Stimulated activated CD4-positive, alpha-beta T cell treated with anti-CD3 and anti-CD28 coated beads, Interleukin-2, amount 100 ng/mL, for 4 hours (primary cell): Measurements from ENCODE around the gene UBE2H.
"Not testable (repeated sequence)": the region's sequence is repeated elsewhere in the genome, so short reads cannot be mapped to it uniquely, and the experiment has no call there.

Source experiments
- DNase-seq: peaks from one replicate; pipeline ENCODE4 v3.0.0-alpha.2; 2020; ENCODE audit warnings: low read depth

The UBE2H gene

DNA sequence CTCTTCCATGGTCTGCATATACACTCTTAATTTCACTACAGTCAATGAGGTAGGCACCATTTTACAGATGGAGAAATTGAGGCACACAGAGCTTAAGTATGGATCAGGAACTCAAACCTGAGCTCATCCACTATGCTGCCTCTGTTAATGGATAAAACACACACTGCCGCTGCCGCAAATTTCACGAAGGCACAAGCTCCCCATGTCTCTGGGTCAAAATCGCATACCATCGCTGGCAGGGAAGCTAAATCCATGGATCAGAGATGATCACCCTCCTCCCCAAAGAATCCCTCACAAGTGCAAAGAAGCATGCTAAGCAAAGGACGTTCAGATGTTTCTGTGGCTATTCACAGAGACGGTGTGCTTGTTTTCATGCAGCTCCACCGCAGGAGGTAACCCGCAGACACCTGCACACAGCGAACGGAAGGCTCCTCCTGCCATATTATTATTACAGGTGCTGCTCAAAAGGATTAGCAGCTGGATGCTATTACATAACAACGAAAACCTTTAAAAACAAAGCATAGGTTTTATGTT, 109.3 kb downstream of the UBE2H start:
- no peak for DNase-seq

DNA sequence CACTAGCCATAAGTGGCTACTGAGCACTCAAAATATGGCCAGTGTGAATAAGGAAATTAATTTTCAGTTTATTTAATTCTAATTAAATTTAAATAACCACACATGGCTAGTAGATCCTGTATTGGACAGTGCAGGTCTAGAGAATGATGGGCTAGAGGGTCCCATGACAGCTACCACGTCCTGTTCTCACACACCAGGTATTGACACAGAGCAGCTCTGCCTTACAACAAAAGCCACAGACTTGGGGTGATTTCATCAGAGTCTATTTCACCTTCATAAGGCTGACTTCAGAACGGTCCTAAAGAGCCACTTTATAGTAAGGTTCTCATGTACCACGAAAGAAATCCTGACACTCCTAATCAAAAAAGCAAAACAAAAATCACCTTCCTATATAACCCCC, 111.3 kb downstream of the UBE2H start:
- DNase-seq = no peak

DNA sequence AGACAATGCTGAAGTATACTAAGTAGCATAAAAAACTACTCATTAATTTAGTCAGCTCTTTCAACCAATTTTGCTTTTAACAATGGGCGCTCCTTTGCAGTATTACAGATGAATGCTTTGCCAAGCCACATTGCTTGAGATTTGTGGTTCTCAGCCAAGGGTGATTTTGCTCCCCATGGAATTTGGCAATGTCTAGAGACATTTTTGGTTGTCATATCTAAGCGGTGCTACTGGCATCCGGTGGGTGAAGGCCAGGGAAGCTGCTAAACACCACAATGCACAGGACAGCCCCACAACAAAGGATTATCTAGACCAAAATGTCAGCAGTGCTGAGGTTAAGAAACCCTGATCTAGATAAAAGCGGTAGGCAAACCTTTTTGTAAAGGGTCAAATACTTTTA, 112.0 kb downstream of the UBE2H start:
- no peak for DNase-seq

DNA sequence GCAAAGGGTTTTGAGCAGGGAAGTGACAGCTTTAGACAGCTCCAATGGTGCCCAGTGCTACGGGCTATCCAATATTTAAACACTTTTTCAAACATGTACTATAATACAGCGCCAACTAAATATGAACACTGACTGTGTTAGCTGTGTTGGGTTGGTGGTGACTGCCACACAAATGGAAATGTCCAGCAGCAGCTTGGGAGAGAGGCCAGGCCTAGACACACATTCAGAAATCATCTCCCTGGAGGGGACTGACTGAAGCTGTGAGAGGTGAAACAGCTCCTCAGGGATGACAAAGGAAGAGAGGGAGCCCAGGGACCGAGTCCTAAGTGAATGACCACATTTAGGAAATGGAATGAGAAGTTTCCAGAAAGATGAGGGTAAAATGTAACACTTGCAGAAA, 115.8 kb downstream of the UBE2H start:
- no peak for DNase-seq

GRCh38 chr7:129835569-129835968, 117.2 kb downstream of the UBE2H start:
- no peak for DNase-seq

DNA sequence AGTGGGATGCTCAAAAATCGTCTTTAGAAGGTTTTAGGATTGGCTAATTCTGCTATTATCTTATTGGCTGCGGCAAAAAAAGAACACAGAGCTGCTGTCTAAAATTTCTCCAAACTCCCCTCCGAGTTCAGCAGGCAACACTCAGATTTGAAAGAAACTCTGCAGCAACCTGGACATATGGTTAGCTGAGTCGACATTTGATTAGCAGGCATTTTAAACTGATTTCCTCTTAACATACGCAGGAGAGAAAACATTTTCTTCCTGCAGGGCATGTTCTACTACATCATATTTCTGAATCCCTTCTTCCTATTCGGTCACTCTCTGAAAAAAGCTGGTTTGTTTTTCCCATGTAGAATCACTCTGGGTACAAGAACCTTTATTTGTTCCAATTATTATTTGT, 119.4 kb downstream of the UBE2H start:
- DNase-seq = not testable (repeated sequence)

- DNase-seq = no peak
Measured at GRCh38 chr7:129832701-129833227, 120.0 kb downstream of the UBE2H start.

GRCh38 chr7:129832282-129832681, 120.5 kb downstream of the UBE2H start:
- DNase-seq = no peak

GRCh38 chr7:129831424-129832058, 121.2 kb downstream of the UBE2H start:
- no peak for DNase-seq

- no peak for DNase-seq
Measured at GRCh38 chr7:129830949-129831348, 121.8 kb downstream of the UBE2H start.

GRCh38 chr7:129829737-129830631, 122.8 kb downstream of the UBE2H start:
- peak; percentile 37 for DNase-seq

DNA sequence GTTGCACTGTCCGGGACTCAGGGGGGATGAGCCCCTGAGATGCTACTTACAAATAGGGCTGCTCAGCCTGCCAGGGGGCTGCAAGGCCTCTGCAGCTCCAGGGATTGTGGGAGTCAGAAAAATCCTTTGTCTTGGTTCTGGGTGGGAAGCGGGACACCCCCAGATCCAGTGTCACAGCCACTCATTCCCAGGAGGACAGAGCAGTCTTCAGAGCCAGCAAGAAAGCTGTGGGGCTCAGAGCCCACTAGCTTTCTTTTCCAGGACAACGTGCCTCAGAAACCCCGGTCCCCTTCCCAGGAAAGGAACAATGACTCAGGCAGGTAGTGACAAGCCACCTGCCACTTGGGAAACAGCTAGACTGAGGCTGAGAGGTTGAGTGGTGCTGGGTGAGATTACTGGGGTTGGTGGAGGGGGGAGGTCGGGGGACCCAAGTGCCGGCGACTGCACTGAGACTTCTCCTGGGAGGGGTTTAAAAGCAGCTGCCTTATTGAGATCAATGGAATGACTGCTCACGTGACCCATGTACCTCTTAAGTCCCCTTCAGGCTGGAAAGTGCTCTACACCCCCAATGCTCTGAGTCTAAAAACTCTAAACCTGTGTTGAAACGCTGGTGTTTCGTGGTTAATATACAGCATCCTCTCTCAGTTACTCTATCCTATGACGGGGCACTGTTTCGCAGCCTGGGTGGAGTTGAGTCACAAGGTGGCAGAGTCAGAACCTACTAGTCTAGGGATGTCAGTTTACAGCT, 123.6 kb downstream of the UBE2H start:
- DNase-seq = no peak

- DNase-seq = no peak
Measured at GRCh38 chr7:129828078-129828762, 124.5 kb downstream of the UBE2H start.

DNA sequence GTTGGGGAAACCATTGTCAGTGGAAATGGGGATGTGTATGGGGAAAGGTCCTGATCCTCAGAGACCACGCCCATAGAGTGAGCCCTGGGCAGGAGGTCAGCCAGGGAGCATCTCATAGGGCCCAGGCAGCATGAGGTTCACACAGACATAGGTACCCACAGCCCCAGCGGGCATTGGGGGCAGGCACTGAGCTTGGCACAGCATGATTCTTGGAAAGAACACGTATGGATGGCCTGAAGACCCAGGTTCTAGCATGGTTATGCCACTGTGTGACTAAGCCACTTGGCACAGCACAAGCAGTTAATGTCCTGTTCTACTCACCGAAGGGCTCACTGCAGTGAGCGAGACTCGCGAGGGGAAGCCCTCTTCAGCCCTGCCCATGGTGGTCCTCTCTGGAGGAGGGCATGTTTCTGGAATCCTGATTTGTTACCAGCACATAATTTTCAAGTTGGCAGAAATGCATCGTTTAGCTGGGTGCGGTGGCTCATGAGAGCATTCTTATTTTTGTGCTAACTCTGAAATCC, 125.2 kb downstream of the UBE2H start:
- no peak for DNase-seq

DNA sequence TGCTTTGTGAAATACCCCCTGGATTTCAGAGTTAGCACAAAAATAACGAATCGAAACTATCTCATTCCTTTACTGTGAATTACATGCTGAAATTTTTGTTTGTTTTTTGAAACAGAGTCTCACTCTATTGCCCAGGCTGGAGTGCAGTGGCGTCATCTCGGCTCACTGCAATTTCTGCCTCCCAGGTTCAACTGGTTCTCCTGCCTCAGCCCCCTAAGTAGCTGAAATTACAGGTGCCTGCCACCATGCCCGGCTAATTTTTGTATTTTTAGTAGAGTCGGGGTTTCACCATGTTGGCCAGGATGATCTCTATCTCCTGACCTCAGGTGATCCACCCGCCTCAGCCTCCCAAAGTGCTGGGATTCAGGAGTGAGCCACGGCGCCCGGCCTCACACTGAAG, 125.9 kb downstream of the UBE2H start:
- DNase-seq = not testable (repeated sequence)

DNA sequence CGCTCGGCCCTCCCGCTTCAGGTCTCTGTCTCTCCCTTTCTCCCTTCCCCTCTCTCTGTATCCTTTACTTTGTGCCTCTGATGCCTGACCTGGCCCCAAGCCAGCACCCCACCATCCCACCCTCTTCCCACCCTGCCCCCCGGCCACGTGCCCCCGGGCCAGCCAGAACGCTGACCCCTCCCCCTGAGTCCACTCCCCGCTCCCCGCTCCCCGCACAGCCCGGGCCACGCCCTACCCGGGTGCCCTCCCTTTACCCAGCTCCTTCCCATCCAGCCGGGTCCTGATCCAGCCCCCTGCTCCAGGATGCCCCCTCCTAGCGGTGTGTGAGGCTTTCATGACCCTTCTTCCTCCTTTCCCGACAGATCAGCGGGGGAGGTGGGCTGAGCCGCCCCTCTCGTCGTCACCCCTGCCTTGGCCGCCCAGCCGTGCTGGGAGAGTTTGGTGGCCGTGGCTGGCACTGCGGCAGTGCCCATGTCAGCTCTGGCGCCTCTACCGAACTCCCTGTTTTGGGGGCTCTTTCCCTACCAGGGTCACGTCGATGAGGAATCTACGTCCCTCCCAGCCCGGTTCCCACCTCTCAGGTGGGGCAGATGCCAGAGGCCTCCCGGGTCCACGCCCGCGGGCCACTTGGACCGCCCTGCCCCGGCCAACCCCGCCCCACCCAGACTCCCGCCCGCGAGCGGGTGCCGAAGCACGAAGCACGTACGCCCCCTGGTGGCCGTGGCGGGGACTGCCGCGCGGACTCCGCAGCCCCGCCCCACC, 127.4 kb downstream of the UBE2H start:
- DNase-seq = peak; percentile 78

- no peak for DNase-seq
Measured at GRCh38 chr7:129824291-129825208, 128.2 kb downstream of the UBE2H start.

- not testable (repeated sequence) for DNase-seq
Measured at GRCh38 chr7:129823143-129823542, 129.6 kb downstream of the UBE2H start.

DNA sequence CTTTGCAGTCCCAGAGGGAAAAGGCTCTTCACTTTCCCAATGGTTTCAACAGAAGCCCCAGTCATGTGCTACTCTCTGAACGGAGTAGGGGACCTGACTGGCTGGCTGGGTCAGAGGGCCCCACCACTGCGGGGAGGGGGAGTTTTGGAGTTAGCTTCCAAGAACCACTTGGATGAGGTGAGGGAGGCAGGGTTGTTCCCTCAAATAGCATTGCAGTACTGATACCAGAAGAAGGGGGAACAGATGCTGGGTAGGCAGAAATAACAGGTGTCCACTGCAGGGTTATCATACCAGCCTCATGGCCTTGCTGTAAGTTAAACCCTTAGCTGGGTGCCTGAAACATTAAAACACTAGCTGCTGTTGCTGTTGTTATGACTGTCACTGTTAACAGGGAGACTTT, 131.3 kb downstream of the UBE2H start:
- no peak for DNase-seq

- no peak for DNase-seq
Measured at GRCh38 chr7:129816742-129817141, 136.0 kb downstream of the UBE2H start.
